Astrocyte (in vitro differentiated cells and primary cell): ENCODE data around the gene TMEM63A. TPM values are rescaled to one million over a fixed set of nuclear protein-coding genes. Genes with fewer than 3 reads are reported as not detected.

Experiments used
- DNase-seq: peaks from one replicate; pipeline ENCODE4 v3.0.0-alpha.2; 2010; ENCODE audit warnings: low read depth
- FAIRE-seq: peaks from 2 replicates; lab custom pipeline; 2011; peaks lifted over from hg19 to GRCh38; lab: Jason Lieb, UNC
- H2AFZ ChIP-seq: 2 replicates; pipeline ENCODE4 v1.6.0; 2012; ENCODE audit warnings: low read depth, low read length, inconsistent platforms
- H3K27ac ChIP-seq: 2 replicates; pipeline ENCODE4 v1.5.1; 2011; ENCODE audit warnings: low read depth, low read length, inconsistent platforms
- H3K27me3 ChIP-seq: 2 replicates; pipeline ENCODE4 v1.6.0; 2011; ENCODE audit warnings: low read length, inconsistent platforms; ENCODE audit not compliant: insufficient read depth
- H3K36me3 ChIP-seq: 2 replicates; pipeline ENCODE4 v1.5.1; 2011; ENCODE audit warnings: low read length, inconsistent platforms; ENCODE audit not compliant: insufficient read depth
- H3K4me1 ChIP-seq: 2 replicates; pipeline ENCODE4 v1.5.1; 2011; ENCODE audit warnings: low read length, inconsistent platforms; ENCODE audit not compliant: insufficient read depth
- H3K4me2 ChIP-seq: 2 replicates; pipeline ENCODE4 v1.6.0; 2012; ENCODE audit warnings: low read length, inconsistent platforms
- H3K4me3 ChIP-seq: 2 replicates; pipeline ENCODE4 v1.5.1; 2011; ENCODE audit warnings: low read depth, mild to moderate bottlenecking, low read length, inconsistent platforms; ENCODE audit not compliant: insufficient read depth
- H3K79me2 ChIP-seq: 2 replicates; pipeline ENCODE4 v1.6.0; 2012; ENCODE audit warnings: mild to moderate bottlenecking, low read length, inconsistent platforms; ENCODE audit not compliant: insufficient read depth
- H3K9ac ChIP-seq: 2 replicates; pipeline ENCODE4 v1.6.0; 2012; ENCODE audit warnings: mild to moderate bottlenecking, low read length, inconsistent platforms
- H3K9me3 ChIP-seq: 2 replicates; pipeline ENCODE4 v1.5.1; 2012; ENCODE audit warnings: low read depth, mild to moderate bottlenecking, low read length, inconsistent platforms; ENCODE audit not compliant: insufficient read depth
- H4K20me1 ChIP-seq: 2 replicates; pipeline ENCODE4 v1.6.0; 2012; ENCODE audit warnings: low read length, inconsistent platforms; ENCODE audit not compliant: insufficient read depth
- H3K27ac Mint-ChIP-seq: one replicate; pipeline ENCODE4 v1.8.0; 2021; ENCODE audit warnings: mild to moderate bottlenecking, mixed read lengths; ENCODE audit not compliant: unreplicated experiment
- H3K27me3 Mint-ChIP-seq: one replicate; pipeline ENCODE4 v1.8.0; 2021; ENCODE audit warnings: low read depth, mixed read lengths; ENCODE audit not compliant: unreplicated experiment
- H3K36me3 Mint-ChIP-seq: one replicate; pipeline ENCODE4 v1.8.0; 2021; ENCODE audit warnings: low read depth, mixed read lengths; ENCODE audit not compliant: unreplicated experiment
- H3K4me1 Mint-ChIP-seq: one replicate; pipeline ENCODE4 v1.8.0; 2021; ENCODE audit warnings: low read depth, mixed read lengths; ENCODE audit not compliant: unreplicated experiment
- H3K4me3 Mint-ChIP-seq: one replicate; pipeline ENCODE4 v1.8.0; 2021; ENCODE audit warnings: mild to moderate bottlenecking, moderate library complexity, mixed read lengths; ENCODE audit not compliant: unreplicated experiment
- H3K9me3 Mint-ChIP-seq: one replicate; pipeline ENCODE4 v1.8.0; 2021; ENCODE audit warnings: mild to moderate bottlenecking, mixed read lengths; ENCODE audit not compliant: unreplicated experiment
- CTCF ChIP-seq: IDR thresholded peaks from 2 replicates; pipeline ENCODE4 v1.5.1; 2011; ENCODE audit warnings: low read depth, mild to moderate bottlenecking, inconsistent platforms, low read length, moderate library complexity; ENCODE audit not compliant: insufficient read depth
- EZH2 ChIP-seq: IDR thresholded peaks from 2 replicates; pipeline ENCODE4 v1.6.1; 2012; ENCODE audit warnings: mild to moderate bottlenecking, low read length, inconsistent platforms; ENCODE audit not compliant: insufficient read depth
- total RNA-seq: library from RNA; stranded (reverse); gene quantifications from 2 replicates; pipeline ENCODE4 v1.2.1, GENCODE V29; 2021

The TMEM63A gene
- total RNA-seq, 1 donor from 2014 or later: 28.7 TPM

DNA sequence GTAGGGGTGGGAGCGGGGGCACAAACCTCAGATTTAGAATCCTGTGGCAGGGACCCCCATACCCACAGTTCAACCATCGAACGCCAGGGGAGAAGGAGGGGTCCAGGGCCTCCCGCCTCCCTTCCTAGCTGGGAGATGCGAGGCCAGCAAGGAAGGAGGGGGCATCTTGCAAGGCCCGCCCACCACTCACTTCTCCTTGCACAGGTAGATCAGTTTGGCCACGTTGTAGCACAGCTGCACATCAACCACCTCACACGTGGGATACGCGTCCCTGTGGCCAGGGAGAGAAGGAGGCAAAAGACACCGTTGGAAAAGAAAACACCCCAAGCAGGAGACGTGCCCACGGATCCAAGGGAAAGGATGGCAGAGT is 19.6 kb downstream of the TMEM63A start:
- peaks cover 20% of the 10 kb centered on the region for H3K36me3 Mint-ChIP-seq
- no peak for TF ChIP-seq CTCF

DNA sequence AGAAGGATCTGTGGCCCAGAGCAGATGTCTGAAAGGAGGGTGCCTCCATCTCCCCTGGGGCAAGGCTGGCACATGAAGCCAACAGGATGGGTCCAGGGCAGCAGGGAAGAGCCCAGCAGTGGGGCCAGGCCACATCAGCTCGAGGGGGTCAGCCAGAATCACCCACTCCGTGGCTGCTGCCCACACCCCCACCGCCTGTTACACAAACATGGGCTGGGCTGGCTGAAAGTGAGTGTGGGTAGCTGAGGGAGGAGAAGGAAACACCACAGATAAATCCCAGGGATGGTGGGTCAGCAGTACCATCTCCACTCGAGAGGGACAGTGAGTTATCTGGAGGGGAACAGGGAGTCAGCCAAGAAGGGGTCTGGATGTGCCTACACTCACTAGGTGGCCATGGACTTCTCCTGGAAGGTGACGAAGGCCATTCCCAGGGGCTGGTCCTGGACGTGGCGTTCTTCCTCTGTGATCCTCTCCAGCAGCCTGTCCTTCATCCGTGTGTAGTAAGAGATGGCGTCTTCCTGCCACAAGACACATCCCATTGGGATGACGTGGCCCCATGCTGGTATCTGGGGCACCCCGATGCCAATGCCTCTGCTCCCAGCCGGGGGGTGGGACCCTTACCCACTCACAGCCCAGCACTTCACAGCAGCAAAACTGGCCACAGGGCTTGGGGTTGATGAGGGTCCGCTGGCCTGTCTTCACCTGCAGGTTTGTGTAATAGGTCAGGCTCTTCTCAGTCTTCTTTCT is 20.2 kb downstream of the TMEM63A start:
- no peaks in the 10 kb centered on the region for H3K9me3 Mint-ChIP-seq
- H3K27ac Mint-ChIP-seq: no peak overlapping the region
- Histone ChIP-seq H3K36me3 (peaks cover 6% of the 10 kb centered on the region), H4K20me1 (peaks cover 4% of the 10 kb centered on the region), H3K4me1 (peaks cover 23% of the 10 kb centered on the region), H3K9me3 (no peaks in the 10 kb centered on the region), H3K4me3 (no peak overlapping the region), H2AFZ (no peak overlapping the region), H3K9ac (no peak overlapping the region), H3K79me2 (no peaks in the 10 kb centered on the region), H3K4me2 (no peak overlapping the region), H3K27me3 (no peaks in the 10 kb centered on the region), H3K27ac (no peak overlapping the region)
- no peak for FAIRE-seq
- peaks cover 20% of the 10 kb centered on the region for H3K36me3 Mint-ChIP-seq
- DNase-seq: no peak
- no peaks in the 10 kb centered on the region for H3K27me3 Mint-ChIP-seq
- peaks cover 11% of the 10 kb centered on the region for H3K4me1 Mint-ChIP-seq
- TF ChIP-seq CTCF: no peak
- TF ChIP-seq EZH2: no peak
- no peak overlapping the region for H3K4me3 Mint-ChIP-seq

More for the DNA sequence above, 19.6 kb downstream of the TMEM63A start:
- peaks cover 11% of the 10 kb centered on the region for H3K4me1 Mint-ChIP-seq
- no peak overlapping the region for H2AFZ ChIP-seq
- peaks cover 23% of the 10 kb centered on the region for H3K4me1 ChIP-seq
- peaks cover 6% of the 10 kb centered on the region for H3K36me3 ChIP-seq
- no peak overlapping the region for H3K4me2 ChIP-seq
- H3K27me3 Mint-ChIP-seq: no peaks in the 10 kb centered on the region
- H3K9ac ChIP-seq: no peak overlapping the region
- FAIRE-seq (no peak), DNase-seq (no peak)
- no peaks in the 10 kb centered on the region for H3K9me3 Mint-ChIP-seq
- no peak overlapping the region for H3K27ac ChIP-seq
- no peaks in the 10 kb centered on the region for H3K27me3 ChIP-seq
- no peaks in the 10 kb centered on the region for H3K9me3 ChIP-seq
- H3K79me2 ChIP-seq: no peaks in the 10 kb centered on the region
- H3K27ac Mint-ChIP-seq: no peak overlapping the region
- H3K4me3 Mint-ChIP-seq: no peak overlapping the region
- H4K20me1 ChIP-seq: peaks cover 4% of the 10 kb centered on the region
- H3K4me3 ChIP-seq: no peak overlapping the region

DNA sequence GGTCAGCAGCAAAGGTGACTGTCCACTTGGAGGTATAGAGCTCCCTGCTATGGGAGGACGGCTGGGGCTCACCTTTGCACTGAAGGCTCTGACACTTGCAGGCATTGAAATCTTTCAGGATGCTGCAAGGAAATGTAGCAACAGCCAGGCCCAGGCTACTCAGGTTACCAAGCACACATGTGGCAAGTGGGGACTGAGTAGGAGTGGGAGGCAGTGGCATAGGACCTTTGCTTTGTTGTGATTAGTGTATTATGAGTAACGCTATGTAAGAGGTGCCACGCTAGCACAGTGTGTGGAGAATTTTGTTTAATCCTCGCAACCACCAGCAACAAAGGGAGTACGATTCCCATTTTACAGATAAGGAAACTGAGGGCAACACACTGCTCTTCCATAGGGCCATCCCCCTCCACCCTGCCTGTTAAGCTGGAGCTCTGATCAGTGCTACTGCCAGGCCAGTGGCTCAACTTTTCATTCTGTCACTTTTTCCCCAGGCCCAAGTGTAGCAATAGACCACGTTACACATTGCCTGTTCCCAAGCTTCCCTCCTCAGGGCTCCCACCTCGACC is 21.2 kb downstream of the TMEM63A start:
- H3K27ac ChIP-seq: no peak overlapping the region
- H3K79me2 ChIP-seq: no peaks in the 10 kb centered on the region
- peaks cover 6% of the 10 kb centered on the region for H3K36me3 ChIP-seq
- DNase-seq (no peak), FAIRE-seq (no peak)
- Mint-ChIP-seq H3K9me3 (no peaks in the 10 kb centered on the region), H3K4me1 (peaks cover 5% of the 10 kb centered on the region), H3K36me3 (peaks cover 16% of the 10 kb centered on the region), H3K27me3 (no peaks in the 10 kb centered on the region), H3K27ac (no peak overlapping the region), H3K4me3 (no peak overlapping the region)
- no peaks in the 10 kb centered on the region for H3K9me3 ChIP-seq
- H3K4me1 ChIP-seq: peaks cover 16% of the 10 kb centered on the region
- H3K27me3 ChIP-seq: no peaks in the 10 kb centered on the region
- H2AFZ ChIP-seq: no peak overlapping the region
- no peak overlapping the region for H3K9ac ChIP-seq
- H3K4me3 ChIP-seq: no peak overlapping the region
- no peak for TF ChIP-seq EZH2
- TF ChIP-seq CTCF: no peak
- no peaks in the 10 kb centered on the region for H4K20me1 ChIP-seq
- no peak overlapping the region for H3K4me2 ChIP-seq
